Measurements from ENCODE around the gene ZNF207. TPM values are rescaled to one million over a fixed set of nuclear protein-coding genes. Genes with fewer than 3 reads are reported as not detected.

The ZNF207 gene
- total and polyA plus RNA-seq, 9 of the 15 experiments (the other 6 are each of a cell fraction or from before 2014, with no cell fraction given) = 123 to 370 (median 250) TPM

- TF ChIP-seq HNRNPK (IDR thresholded peaks at IDR 0.05; ENCODE audit: low read depth, low read length, poor library complexity, severe bottlenecking) = no peak
- TF ChIP-seq, protein P1, sequence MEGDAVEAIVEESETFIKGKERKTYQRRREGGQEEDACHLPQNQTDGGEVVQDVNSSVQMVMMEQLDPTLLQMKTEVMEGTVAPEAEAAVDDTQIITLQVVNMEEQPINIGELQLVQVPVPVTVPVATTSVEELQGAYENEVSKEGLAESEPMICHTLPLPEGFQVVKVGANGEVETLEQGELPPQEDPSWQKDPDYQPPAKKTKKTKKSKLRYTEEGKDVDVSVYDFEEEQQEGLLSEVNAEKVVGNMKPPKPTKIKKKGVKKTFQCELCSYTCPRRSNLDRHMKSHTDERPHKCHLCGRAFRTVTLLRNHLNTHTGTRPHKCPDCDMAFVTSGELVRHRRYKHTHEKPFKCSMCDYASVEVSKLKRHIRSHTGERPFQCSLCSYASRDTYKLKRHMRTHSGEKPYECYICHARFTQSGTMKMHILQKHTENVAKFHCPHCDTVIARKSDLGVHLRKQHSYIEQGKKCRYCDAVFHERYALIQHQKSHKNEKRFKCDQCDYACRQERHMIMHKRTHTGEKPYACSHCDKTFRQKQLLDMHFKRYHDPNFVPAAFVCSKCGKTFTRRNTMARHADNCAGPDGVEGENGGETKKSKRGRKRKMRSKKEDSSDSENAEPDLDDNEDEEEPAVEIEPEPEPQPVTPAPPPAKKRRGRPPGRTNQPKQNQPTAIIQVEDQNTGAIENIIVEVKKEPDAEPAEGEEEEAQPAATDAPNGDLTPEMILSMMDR (IDR thresholded peaks at IDR 0.05 in 2 of 3, conservative IDR thresholded peaks at IDR 0.05 in 1 of 3; ENCODE audit: insufficient read depth in 2 of 3, low read depth in 1 of 3, low read length in 3 of 3) = no peak
- TF ChIP-seq HNRNPUL1 (IDR thresholded peaks at IDR 0.05; ENCODE audit: low read length) = no peak
- TF ChIP-seq ZSCAN29 (IDR thresholded peaks at IDR 0.05) = no peak; the same call in 1 of the 2 replicates
- no peak for TF ChIP-seq MTF1 (CRISPR knock-in tag; IDR thresholded peaks at IDR 0.05; ENCODE audit: borderline replicate concordance)
- TF ChIP-seq CBFB (CRISPR knock-in tag; IDR thresholded peaks at IDR 0.05) = 0 out of 2 replicates have a peak, but pooled peaks have one; percentile 55
- no peak for TF ChIP-seq ZNF253 (CRISPR knock-in tag; conservative IDR thresholded peaks at IDR 0.05)
- TF ChIP-seq TEAD2 (tag; IDR thresholded peaks at IDR 0.05) = no peak
- TF ChIP-seq MECOM (CRISPR knock-in tag; IDR thresholded peaks at IDR 0.05) = no peak
- TF ChIP-seq SMARCC2 (IDR thresholded peaks at IDR 0.05; ENCODE audit: low read depth) = no peak
- no peak for TF ChIP-seq ZNF354B (CRISPR knock-in tag; IDR thresholded peaks at IDR 0.05)
- no peak; the same call in 1 of the 2 replicates for TF ChIP-seq KAT7 (CRISPR knock-in tag; IDR thresholded peaks at IDR 0.05; ENCODE audit: borderline replicate concordance)
- TF ChIP-seq FOSL1 (tag; conservative IDR thresholded peaks at IDR 0.05) = peak; percentile 33; the same call in 1 of the 2 replicates
- TF ChIP-seq RBM25 (IDR thresholded peaks at IDR 0.05; ENCODE audit: low read depth, low read length, severe bottlenecking) = no peak
- TF ChIP-seq TEAD1 (CRISPR knock-in tag; IDR thresholded peaks at IDR 0.05) = 0 out of 4 replicates have a peak, but pooled peaks of 1 of the 2 experiments have one; percentile 55
- TF ChIP-seq JUNB (CRISPR knock-in tag; conservative IDR thresholded peaks at IDR 0.05) = no peak
- TF ChIP-seq JUND (IDR thresholded peaks at IDR 0.05; ENCODE audit: borderline replicate concordance, low read depth, low read length) = peak; percentile 77
- peak; percentile 59; the same call in 1 of the 3 replicates for TF ChIP-seq JUND (tag; IDR thresholded peaks at IDR 0.05; ENCODE audit: borderline replicate concordance, low read depth, low read length)
- TF ChIP-seq EP300 (IDR thresholded peaks at IDR 0.05; ENCODE audit: low read length) = peak; percentile 35; the same call in 1 of the 2 replicates
- no peak for TF ChIP-seq SMARCE1 (IDR thresholded peaks at IDR 0.05)
- no peak for TF ChIP-seq HMG20B (CRISPR knock-in tag; IDR thresholded peaks at IDR 0.05)
- TF ChIP-seq CHD1 (IDR thresholded peaks at IDR 0.05; ENCODE audit: low read length) = no peak
- no peak for TF ChIP-seq TAL1 (IDR thresholded peaks at IDR 0.05)
- peak; percentile 66; the same call in 1 of the 2 replicates for TF ChIP-seq RUNX1 (IDR thresholded peaks at IDR 0.05; ENCODE audit: low read depth)
- TF ChIP-seq MEIS2 (IDR thresholded peaks at IDR 0.05; ENCODE audit: partially characterized antibody) = peak; percentile 28
- peak; percentile 74 for TF ChIP-seq POLR2B (IDR thresholded peaks at IDR 0.05; ENCODE audit: low read depth, partially characterized antibody)
- TF ChIP-seq RCOR1 (IDR thresholded peaks at IDR 0.05; ENCODE audit: borderline replicate concordance in 1 of 2, low read depth in 2 of 2, low read length in 2 of 2) = peak in 1 of 2 experiments; percentile 93; a peak in 2 of 4 replicates
These were observed 7.9 kb upstream of the ZNF207 start, which contains the start of gene C17orf75 (continued) for GRCh38 chr17:32341857-32342602.
